HG03571 (cell line): Measurements from ENCODE around the gene TTC21A.

Experiments used
- ATAC-seq: cut with Tn5 transposase; IDR thresholded peaks from one replicate; pipeline ENCODE4 v1.9.1; 2021; ENCODE audit not compliant: unreplicated experiment

TTC21A gene

DNA sequence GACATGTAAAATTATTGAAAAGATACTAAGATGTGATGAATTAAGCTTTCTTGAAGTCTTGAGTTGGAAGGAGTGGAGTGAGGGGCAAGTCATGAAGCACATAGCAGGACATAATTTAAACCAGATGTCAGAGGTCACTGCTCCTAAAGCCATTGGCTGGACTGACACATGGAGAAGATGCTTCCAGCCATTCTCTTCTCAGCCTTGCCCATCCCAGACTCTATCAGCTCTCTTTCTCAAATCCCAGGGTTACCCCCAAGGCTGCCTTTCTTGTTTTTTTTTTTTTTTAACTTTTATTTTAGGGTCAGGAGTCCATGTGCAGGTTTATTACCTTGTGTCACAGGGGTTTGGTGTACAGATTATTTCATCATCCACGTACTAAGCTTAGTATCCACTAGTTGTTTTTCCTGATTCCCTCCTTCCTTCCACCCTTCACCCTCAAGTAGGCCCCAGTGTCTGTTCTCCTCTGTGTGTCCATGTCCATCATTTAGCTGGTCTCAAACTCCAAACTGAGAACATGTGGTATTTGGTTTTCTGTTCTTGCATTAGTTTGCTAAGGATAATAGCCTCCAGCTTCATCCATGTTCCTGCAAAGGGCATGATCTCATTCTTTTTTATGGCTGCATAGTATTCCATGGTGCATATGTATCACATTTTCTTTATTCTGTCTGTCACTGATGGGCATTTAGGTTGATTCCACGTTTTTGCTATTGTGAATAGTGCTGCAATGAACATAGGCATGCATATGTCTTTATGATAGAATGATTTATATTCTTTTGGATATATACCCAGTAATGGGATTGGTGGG is 66.0 kb downstream of the TTC21A start:
- ATAC-seq = no peak

DNA sequence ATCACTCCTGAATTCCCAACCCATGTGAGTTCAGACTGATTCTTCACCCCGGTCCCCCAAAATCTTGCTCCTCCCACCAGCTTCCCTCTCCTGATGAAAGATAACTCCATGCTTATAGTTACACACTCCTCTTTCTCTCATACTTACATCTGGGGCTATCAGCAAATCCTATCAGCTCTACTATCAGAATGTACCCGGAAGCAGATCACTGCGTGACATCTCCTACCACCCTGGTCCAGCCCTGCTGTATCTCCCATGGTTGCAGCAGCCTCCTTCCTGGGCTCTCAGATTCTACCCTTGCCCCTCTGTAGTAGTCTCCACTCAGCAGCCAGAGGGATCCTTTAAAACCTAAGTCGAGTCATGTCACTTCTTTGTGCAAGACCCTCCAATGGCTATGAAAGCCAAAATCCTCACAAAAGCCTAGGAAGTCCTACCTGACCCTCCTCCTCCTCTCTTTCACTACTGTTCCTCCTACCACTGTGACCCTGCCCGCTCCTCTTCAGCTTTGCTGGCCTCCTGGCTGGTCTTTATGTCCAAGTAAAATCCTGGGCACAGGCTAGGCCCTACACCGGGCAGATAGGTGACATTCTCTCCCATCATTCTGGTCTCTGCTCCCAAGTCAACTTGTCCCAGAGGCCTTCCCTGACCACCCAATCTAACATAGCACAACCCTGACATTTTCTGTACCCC is 68.7 kb downstream of the TTC21A start:
- no peak for ATAC-seq

DNA sequence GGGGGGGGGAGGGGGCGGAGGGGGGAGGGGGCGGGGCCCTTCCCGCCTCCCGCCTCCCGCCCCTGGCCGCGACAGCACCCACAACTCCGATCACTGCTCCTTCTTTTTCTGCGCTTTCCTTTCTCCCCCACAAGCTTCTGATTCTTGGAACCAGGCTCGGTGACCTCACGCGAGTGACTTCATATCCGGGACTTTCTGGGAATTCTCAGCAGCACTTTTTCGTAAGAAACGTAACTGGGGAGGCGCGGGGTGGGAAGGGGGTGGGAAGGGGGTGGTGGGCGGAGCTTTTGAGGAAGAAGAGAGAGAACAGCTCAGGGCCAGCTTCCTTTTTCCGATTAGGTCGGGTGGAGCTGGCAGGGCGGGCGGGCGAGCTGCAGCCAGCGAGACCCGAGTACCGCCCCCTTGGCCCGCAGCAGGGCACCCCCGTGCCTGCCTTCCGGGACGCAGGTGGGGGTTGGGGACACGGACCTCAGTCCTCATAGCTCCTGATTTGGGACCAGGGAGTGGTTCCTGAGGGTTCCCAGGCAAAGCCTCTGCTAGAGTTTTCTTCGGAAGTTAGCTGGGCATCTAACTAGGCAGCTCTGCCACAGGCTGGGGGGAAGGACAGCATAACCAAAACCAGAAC is 70.3 kb downstream of the TTC21A start:
- no peak for ATAC-seq

DNA sequence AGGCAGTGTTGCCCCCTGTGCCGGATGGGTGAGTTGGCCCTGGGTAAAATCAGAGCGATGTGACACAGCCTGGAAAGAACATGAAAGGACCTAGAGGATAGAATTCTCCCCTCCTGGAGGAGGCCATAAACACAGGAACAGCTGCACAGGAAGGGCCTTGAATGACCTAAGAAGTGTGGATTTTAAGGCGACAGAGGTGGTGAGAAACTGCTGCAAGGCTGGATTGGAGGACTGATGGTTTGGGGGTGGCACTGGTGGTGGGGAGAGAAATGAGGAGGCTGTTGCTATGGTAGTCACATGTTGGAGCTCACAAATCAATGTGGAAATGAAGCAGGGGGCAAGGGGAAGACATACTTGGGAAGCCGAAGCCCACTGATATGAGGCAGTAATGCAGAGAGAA is 71.1 kb downstream of the TTC21A start:
- no peak for ATAC-seq

DNA sequence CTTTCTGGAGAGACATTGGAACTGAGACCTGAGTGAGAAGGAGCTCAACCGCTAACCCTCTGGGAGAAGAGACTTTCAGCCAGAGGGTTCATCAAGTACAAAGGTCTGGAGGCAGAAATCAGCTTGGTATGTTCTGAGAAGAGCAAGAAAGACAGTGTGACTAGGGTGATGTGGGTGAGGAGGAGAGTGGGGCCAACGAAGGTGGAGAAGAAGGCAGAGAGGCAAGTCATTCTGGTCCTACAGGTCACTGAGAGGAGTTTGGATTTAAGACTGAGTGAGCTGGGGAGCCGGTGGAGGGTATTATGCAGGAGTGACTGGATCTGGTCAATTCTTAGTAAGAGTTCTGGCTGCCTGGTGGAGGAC is 72.7 kb downstream of the TTC21A start:
- no peak for ATAC-seq

DNA sequence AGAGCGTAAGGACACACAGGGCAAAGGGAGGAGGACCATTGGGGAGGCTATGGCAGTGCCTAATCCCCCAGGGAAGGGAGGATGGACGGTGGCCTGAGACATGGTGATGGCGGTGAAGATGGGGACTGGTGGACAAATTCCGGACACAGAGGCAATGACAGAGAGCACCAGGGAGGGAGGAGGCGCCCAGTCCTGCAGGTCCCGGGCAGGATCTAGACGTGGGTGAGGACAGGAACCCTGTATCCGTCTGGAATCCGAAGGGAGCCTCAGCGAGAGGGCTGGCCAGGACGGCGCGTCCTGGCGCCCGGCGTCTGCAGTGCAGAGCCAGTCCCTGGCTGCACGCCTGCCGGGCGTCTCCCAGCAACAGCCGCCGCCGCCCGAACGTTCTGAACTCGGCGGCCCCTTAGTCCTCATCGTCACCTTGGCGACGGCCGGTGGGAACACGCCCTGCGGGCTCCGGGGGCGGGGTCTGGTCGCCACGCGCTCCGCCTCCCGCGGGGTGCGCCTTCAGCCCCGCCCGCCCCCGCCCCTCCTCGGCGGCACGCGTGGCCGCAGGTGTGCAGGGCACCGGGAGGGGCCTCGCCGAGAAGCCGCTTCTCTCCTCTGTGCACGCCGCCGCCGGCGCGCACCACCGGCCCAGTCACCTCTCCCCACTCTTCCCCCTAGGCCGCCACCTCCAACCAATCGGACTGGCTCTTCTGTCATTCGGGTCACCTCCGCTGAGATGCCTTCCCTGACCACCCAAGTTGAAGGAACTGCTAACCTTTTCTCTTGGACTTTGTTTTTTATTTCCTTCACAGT is 73.3 kb downstream of the TTC21A start:
- ATAC-seq = peak; percentile 93

DNA sequence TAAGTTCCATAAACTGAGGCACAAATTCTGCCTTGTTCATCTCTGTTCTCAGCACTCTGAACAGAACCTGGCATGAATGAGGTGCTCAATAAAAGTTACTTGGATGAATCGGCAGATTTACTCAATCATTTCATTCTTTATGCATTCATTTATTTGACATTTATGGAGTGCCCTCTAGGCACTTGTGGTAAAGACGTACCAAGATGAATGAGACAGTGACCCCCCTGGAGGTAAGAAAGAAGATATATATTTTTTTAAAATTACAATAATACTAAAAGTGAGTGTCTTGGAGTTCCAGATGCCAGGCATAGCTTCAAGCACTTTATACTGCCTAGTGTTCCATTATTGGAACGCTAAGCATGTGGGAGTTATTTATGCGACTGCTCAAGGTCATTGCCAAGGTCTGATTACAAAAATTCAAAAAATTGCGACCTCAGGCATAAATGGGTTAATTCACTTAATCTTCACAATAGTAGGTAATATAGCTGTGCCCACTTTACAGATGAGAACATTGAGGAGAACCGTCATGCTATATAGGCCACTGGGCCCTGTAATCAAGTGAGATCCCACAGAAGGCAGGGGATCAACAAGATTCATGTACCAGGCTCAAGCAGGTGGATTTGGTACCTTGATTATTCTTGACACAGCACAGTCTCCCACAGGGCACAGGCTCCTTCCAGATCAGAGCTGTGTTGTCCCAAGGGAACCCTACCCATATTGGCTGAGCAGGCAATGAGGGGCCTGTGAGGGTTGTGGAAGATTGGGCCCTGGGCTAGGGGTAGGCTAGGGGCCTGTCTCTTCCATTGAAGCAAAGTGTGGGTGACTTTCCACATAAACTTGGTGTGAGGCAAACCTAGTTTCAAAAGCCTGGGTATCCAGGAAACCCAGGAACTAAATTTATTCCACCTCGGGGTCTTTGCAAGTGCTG is 74.2 kb downstream of the TTC21A start:
- no peak for ATAC-seq

DNA sequence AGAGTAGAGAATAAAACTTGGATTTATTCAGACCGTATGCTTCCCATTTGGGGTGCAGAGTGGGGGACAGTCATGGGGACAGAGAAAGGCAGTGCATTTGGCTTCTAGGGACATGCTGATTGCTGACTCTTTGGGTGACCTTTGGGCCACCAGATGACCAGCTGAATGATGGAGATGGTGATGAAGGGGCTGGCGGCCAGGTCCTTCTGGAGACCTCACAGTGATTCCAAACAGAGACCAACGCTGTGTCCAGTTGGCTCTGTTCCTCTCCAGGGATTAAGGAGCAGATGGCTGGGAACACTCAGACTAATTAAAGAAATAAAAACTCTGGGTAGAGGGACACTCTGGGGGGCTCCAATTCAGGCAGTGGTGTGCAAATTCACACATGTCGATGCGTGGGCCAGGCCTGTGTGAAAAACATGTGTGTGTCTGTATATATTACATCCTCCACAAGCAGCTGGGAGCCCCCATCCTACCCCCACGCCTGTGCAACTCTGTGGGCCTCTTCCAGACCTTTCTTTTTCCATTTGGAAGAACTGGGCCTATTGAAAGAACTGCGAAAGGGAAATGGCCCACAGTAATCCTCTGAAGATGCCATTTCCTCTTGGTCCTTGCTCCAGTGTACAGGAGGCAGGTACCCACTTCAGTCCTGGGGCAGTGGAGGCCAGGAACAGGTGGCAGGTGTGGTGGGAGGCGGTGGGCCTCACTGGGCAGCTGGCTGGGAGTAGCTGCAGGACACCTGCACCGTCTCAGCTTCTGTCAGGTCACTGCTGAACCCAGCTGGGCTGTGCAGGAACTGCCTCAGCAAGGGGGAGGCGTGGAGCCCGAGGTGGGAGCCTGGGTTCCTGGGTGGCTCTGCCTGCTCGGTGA is 76.0 kb downstream of the TTC21A start:
- ATAC-seq = no peak

DNA sequence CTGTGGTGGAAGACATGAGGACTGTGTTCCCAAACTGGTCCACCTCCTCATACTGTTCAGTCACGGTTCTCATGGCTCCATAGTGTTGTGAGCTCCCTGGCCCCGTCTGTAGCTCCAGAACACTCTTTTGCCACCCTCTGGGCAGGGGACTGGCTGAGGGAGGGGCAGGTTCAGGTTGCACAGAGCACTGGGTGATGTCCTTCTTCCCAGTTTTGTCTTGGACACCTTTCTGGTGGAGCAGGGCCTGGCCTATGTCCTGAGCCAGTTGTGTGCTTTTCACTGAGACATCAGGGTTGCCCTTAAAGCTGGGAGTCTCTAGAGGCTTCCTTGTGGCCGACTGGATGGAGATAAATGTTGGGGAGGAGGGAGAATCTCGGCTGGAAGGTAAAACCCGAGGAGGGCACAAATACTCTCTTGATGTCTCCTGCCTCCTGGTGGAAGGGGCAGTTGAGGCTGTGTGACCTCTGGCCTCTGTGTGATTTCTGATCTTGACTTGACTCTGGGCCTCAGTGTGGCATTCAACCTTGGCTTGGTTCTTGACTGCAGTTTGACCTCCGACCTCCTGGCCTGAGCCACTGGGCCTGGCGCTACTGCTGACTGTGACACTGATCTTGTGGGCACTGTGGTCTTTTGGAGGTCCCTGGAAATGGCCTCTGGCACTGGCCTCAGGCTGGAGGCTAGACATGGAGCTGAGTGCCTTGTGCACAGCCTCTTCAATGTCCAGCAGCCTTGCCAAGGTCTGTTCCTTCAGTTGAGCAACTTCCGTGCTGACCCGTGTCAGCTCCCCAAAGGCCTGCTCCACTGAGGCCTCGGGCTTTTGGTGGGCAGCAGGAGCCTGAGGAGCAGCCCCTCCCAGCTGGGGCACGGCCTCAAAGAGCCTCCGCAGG is 76.8 kb downstream of the TTC21A start:
- no peak for ATAC-seq

DNA sequence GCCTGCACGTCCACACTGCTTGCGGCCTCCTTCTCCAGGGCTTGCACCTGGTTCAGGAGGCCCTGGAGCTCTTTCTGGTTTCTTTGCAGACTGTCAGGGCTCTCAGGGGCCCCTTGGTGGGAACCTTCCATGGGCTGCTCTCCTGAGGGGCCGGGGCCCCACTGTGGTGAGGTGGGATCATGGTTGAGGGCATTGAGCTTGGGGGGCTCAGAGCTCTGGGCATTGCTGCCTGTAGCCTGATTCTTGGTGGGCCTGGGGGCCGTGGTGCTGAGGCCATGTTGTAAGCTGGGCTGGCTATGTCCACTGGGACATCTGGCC is 77.4 kb downstream of the TTC21A start:
- no peak for ATAC-seq

DNA sequence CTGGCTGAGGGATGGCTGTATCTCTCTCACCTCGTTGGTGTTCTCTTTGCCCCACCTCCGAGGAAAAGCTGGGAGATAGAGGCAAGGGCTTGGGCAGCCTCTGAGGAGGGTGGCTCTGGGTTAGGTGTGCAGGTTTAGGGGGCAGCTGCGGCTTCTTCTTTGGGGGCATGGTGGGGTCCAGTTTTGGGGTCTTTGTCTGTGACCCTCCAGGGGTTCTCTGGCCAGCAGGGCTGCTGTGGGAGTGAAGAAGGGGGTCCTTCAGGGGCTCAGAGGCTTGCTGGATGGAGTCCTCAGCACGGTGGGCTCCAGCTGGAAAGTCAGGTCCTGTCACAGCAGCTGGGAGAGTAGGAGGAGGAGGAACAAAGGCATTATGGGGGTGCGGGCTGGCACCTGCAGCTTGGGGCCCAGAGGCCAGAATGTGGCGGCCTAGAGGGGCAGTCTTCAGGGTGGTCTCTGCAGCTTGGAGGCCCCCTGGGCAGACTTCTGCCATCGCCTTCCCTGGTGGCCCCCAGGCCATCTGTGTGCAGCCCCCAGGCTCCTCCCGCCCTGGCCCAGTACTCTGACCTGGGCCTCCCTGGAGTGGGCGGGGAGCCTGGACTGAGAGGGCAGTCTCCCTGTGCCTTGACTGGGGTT is 78.0 kb downstream of the TTC21A start:
- no peak for ATAC-seq

DNA sequence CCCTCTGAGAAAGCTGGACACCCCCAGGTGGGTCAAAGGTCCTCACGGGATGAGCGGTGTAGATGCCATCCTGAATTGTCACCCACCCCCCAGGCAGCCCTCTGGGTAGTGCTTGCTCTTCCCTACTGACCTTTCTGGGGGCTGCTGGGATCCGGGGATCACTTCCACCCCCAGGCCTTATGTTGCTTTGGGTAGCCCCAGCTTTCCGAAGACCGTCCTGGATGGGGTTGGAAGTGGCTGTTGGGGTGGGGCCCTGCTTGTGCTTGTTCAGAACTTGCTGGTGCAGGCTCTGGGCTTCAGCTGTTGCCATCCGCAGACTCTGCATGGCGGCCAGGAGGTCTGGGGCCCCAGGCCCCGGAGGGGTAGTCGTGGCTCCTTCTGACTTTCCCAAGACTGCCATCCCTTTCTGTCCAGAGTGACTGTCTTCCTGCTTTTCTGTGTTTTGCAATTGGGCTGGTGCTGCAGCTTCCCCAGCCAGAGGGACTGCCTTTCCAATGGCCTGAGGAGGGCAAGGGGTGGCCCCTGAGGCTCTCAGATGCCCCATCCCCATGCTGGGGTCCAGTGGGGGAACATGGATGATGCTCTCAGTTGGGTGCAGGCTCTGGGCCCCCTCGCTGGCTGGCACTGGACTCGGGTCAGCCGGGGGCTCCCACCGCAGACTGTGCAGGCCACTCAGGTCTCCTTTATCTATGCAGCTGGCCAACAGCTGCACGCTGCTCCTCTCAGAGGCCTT is 78.6 kb downstream of the TTC21A start:
- no peak for ATAC-seq

DNA sequence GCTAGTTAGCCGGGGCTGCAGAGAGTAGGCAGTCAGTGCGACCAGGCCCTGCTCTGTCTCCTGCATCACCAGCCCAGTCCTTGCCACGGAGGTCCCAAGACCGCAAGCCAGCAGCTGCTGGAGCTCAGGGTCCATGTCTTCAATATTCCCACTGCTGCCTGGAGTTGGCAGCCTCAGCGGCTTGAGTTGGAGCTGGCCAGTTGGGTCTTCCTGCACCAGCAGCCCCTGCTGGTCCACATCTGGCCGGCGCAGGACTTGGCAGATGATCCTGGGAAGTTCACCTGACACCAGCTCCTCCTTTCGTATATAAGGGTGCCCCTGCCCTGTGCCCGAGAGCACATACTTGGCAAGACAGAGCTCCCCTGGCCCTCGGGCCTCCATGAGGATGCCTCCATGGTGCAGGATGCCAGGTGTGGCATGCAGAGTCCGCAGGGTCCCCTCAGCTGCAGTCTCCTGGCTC is 79.2 kb downstream of the TTC21A start:
- ATAC-seq = no peak

DNA sequence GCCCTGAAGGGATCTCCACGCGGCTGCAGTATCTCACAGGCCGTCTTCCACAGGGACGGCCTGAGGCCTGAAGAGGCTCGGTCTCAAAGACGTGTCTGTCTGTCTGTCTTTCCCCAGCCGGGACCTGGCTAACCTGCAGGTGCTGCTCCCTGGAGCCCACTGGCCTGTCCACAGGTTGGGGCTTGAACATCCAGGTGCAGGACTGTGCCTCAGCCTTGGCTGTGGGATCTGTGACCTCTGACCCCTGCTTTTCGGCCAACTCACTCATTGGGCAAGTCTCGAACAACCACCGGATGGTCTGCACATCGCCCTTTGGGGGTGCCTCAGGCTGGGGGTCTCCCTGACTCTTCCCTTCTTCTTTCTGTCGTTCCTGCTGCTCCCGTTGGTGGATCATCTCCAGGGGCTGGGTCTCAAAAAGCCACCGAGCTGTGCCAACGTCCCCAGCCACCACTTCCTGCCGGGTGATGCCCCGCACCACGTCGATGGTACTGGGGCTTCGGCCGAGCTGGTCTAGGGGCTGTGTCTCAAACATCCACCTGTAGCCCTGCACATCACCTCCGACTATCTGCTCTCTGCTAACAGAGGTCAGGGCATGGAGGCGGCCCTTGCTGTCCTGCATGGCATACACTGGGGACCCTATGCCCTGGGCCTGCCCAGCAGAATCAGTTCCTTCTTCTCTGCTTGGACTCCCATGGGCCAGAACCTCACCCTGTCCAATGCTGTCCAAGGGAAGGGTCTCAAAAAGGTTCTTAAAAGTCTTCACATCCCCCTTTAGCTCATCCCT is 80.1 kb downstream of the TTC21A start:
- ATAC-seq = no peak
